ENCODE measurements around the gene GBF1. TPM values are rescaled to one million over a fixed set of nuclear protein-coding genes. Genes with fewer than 3 reads are reported as not detected.

The GBF1 gene
- total RNA-seq, 2 donors from 2014 or later: 53.1 to 59.1 TPM

- TF ChIP-seq POLR2AphosphoS5 (IDR thresholded peaks at IDR 0.05) (no peak), POLR2A (IDR thresholded peaks at IDR 0.05) (no peak), CTCF (IDR thresholded peaks at IDR 0.05) (no peak)
- intact Hi-C loops (cut with DNase I): no loop called here
- Histone ChIP-seq H3K4me1 (replicated peaks) (no peaks in the 10 kb centered on the region), H3K36me3 (peaks cover 17 to 21% of the 10 kb centered on the region in 2 donors), H3K9me3 (no peaks in the 10 kb centered on the region), H3K4me3 (no peak overlapping the region), H3K27ac (no peak overlapping the region), H3K27me3 (replicated peaks; ENCODE audit: insufficient read depth) (no peaks in the 10 kb centered on the region)
- 88% methylated on average over 7 of the region's 7 CpGs for WGBS
- no peak for DNase-seq (ENCODE audit: low spot score)
These were observed 129.9 kb downstream of the GBF1 start for GRCh38 chr10:102375250-102375649.

- TF ChIP-seq CTCF (IDR thresholded peaks at IDR 0.05) (no peak), POLR2A (IDR thresholded peaks at IDR 0.05) (no peak), POLR2AphosphoS5 (IDR thresholded peaks at IDR 0.05) (no peak)
These were observed 130.5 kb downstream of the GBF1 start for GRCh38 chr10:102375867-102376266.

GRCh38 chr10:102376901-102377300, 131.6 kb downstream of the GBF1 start:
- no peaks in the 10 kb centered on the region for H3K27me3 ChIP-seq (replicated peaks; ENCODE audit: insufficient read depth)

More at GRCh38 chr10:102375867-102376266, 130.5 kb downstream of the GBF1 start:
- Histone ChIP-seq H3K27me3 (replicated peaks; ENCODE audit: insufficient read depth) (no peaks in the 10 kb centered on the region), H3K36me3 (peaks cover 11 to 21% of the 10 kb centered on the region in 2 donors), H3K27ac (no peak overlapping the region), H3K4me1 (replicated peaks) (no peaks in the 10 kb centered on the region), H3K4me3 (no peak overlapping the region), H3K9me3 (no peaks in the 10 kb centered on the region)
- no peak for DNase-seq (ENCODE audit: low spot score)
- WGBS: 94% methylated on average over 2 of the region's 2 CpGs
- intact Hi-C loops (cut with DNase I): no loop called here

GRCh38 chr10:102379383-102379782, 134.1 kb downstream of the GBF1 start:
- Histone ChIP-seq H3K27ac (no peak overlapping the region), H3K9me3 (no peaks in the 10 kb centered on the region), H3K36me3 (peaks cover 8 to 29% of the 10 kb centered on the region in 2 donors), H3K4me3 (no peak overlapping the region), H3K27me3 (replicated peaks; ENCODE audit: insufficient read depth) (no peaks in the 10 kb centered on the region), H3K4me1 (replicated peaks) (no peaks in the 10 kb centered on the region)
- intact Hi-C loops (cut with DNase I): no loop called here
- TF ChIP-seq POLR2A (IDR thresholded peaks at IDR 0.05) (no peak), POLR2AphosphoS5 (IDR thresholded peaks at IDR 0.05) (no peak), CTCF (IDR thresholded peaks at IDR 0.05) (no peak)
- WGBS: 92% methylated on average over 6 of the region's 6 CpGs
- DNase-seq (ENCODE audit: low spot score): no peak

More at GRCh38 chr10:102376901-102377300, 131.6 kb downstream of the GBF1 start:
- 96% methylated on average over 12 of the region's 12 CpGs for WGBS
- Histone ChIP-seq H3K36me3 (peaks cover 8 to 18% of the 10 kb centered on the region in 2 donors), H3K27ac (no peak overlapping the region), H3K9me3 (no peaks in the 10 kb centered on the region), H3K4me3 (no peak overlapping the region), H3K4me1 (replicated peaks) (no peaks in the 10 kb centered on the region)
- intact Hi-C loops (cut with DNase I): no loop called here
- TF ChIP-seq CTCF (IDR thresholded peaks at IDR 0.05): no peak
- no peak for DNase-seq (ENCODE audit: low spot score)

GRCh38 chr10:102381983-102382382, 136.7 kb downstream of the GBF1 start:
- peaks cover 8 to 29% of the 10 kb centered on the region in 2 donors for H3K36me3 ChIP-seq
- H3K27me3 ChIP-seq (replicated peaks; ENCODE audit: insufficient read depth): no peaks in the 10 kb centered on the region
- no peaks in the 10 kb centered on the region for H3K9me3 ChIP-seq
- H3K27ac ChIP-seq: no peak overlapping the region
- no peaks in the 10 kb centered on the region for H3K4me1 ChIP-seq (replicated peaks)
- DNase-seq (ENCODE audit: low spot score): no peak
- WGBS: 85% methylated on average over 9 of the region's 9 CpGs
- H3K4me3 ChIP-seq: no peak overlapping the region
- TF ChIP-seq CTCF (IDR thresholded peaks at IDR 0.05) (no peak), POLR2AphosphoS5 (IDR thresholded peaks at IDR 0.05) (no peak), POLR2A (IDR thresholded peaks at IDR 0.05) (no peak)
- intact Hi-C loops (cut with DNase I): no loop called here
